Measurements from ENCODE around the gene USP32. TPM values are rescaled to one million over a fixed set of nuclear protein-coding genes. Genes with fewer than 3 reads are reported as not detected.
"Not testable (repeated sequence)": the region's sequence is repeated elsewhere in the genome, so short reads cannot be mapped to it uniquely, and the experiment has no call there.

USP32 gene
- total and polyA plus RNA-seq, 4 donors, result 11.6 to 103 (median 42.9) TPM

- Histone ChIP-seq H3K9ac (ENCODE audit: low read depth in 1 of 2, low read length in 2 of 2) (no peak overlapping the region), H3K4me3 (ENCODE audit: low read depth in 1 of 3, low read length in 3 of 3) (no peak overlapping the region), H3K27ac (ENCODE audit: low read depth in 1 of 2, low read length in 2 of 2) (no peak overlapping the region), H3K36me3 (ENCODE audit: control insufficient read depth in 4 of 4, insufficient read depth in 3 of 4, low read depth in 1 of 4, low read length in 3 of 4) (peaks cover 0 to 6% (median 2%) of the 10 kb centered on the region in 4 donors), H3K9me3 (ENCODE audit: control insufficient read depth in 4 of 4, low read length in 3 of 4) (no peaks in the 10 kb centered on the region), H3K27me3 (ENCODE audit: control insufficient read depth in 4 of 4, insufficient read depth in 4 of 4, low read length in 3 of 4) (no peaks in the 10 kb centered on the region), H3K4me1 (ENCODE audit: control insufficient read depth in 4 of 4, insufficient read depth in 4 of 4, low read length in 3 of 4) (peaks cover 0 to 3% (median 0%) of the 10 kb centered on the region in 4 donors)
- DNase-seq (ENCODE audit: low spot score), result no peak
- TF ChIP-seq ATF3 (IDR thresholded peaks at IDR 0.05) (no peak), MAX (IDR thresholded peaks at IDR 0.05) (no peak), YY1 (IDR thresholded peaks at IDR 0.05) (no peak), RAD21 (IDR thresholded peaks at IDR 0.05) (no peak), FOXA1 (IDR thresholded peaks at IDR 0.05) (no peak), FOXA2 (IDR thresholded peaks at IDR 0.05) (no peak), NR2F2 (IDR thresholded peaks at IDR 0.05) (no peak), EGR1 (IDR thresholded peaks at IDR 0.05; ENCODE audit: low read depth in 2 of 2) (no peak), RXRA (IDR thresholded peaks at IDR 0.05) (no peak), JUND (IDR thresholded peaks at IDR 0.05) (no peak), ZBTB33 (IDR thresholded peaks at IDR 0.05) (no peak), CTCF (IDR thresholded peaks at IDR 0.05; ENCODE audit: low read depth, low read length, missing input control) (no peak), GABPA (IDR thresholded peaks at IDR 0.05 in 1 of 2, conservative IDR thresholded peaks at IDR 0.05 in 1 of 2) (no peak), HNF4G (IDR thresholded peaks at IDR 0.05) (no peak), SP1 (IDR thresholded peaks at IDR 0.05) (no peak), TAF1 (conservative IDR thresholded peaks at IDR 0.05) (no peak), HNF4A (conservative IDR thresholded peaks at IDR 0.05) (no peak)
- 96% methylated on average over 2 of the region's 2 CpGs for WGBS
Measured at GRCh38 chr17:60335289-60335688, 56.6 kb downstream of the USP32 start.

GRCh38 chr17:60333628-60334031 is 58.3 kb downstream of the USP32 start:
- no peak overlapping the region for H3K4me3 ChIP-seq (ENCODE audit: low read depth in 1 of 3, low read length in 3 of 3)
- WGBS, result 74% methylated on average over 2 of the region's 2 CpGs
- TF ChIP-seq JUND (IDR thresholded peaks at IDR 0.05) (no peak), HNF4A (conservative IDR thresholded peaks at IDR 0.05) (no peak), EGR1 (IDR thresholded peaks at IDR 0.05; ENCODE audit: low read depth in 2 of 2) (no peak), GABPA (IDR thresholded peaks at IDR 0.05 in 1 of 2, conservative IDR thresholded peaks at IDR 0.05 in 1 of 2) (no peak), RXRA (IDR thresholded peaks at IDR 0.05) (no peak)
- no peak overlapping the region for H3K27ac ChIP-seq (ENCODE audit: low read depth in 1 of 2, low read length in 2 of 2)
- H3K27me3 ChIP-seq (ENCODE audit: control insufficient read depth in 4 of 4, insufficient read depth in 4 of 4, low read length in 3 of 4), result no peaks in the 10 kb centered on the region
- H3K36me3 ChIP-seq (ENCODE audit: control insufficient read depth in 4 of 4, insufficient read depth in 3 of 4, low read depth in 1 of 4, low read length in 3 of 4), result peaks cover 0 to 6% (median 2%) of the 10 kb centered on the region in 4 donors
- H3K9ac ChIP-seq (ENCODE audit: low read depth in 1 of 2, low read length in 2 of 2), result no peak overlapping the region
- H3K9me3 ChIP-seq (ENCODE audit: control insufficient read depth in 4 of 4, low read length in 3 of 4), result no peaks in the 10 kb centered on the region
- no peak for DNase-seq (ENCODE audit: low spot score)
- peaks cover 0 to 3% (median 0%) of the 10 kb centered on the region in 4 donors for H3K4me1 ChIP-seq (ENCODE audit: control insufficient read depth in 4 of 4, insufficient read depth in 4 of 4, low read length in 3 of 4)

GRCh38 chr17:60333072-60333471 is 58.9 kb downstream of the USP32 start:
- H3K9me3 ChIP-seq (ENCODE audit: control insufficient read depth in 4 of 4, low read length in 3 of 4); H3K4me3 ChIP-seq (ENCODE audit: low read depth in 1 of 3, low read length in 3 of 3); H3K9ac ChIP-seq (ENCODE audit: low read depth in 1 of 2, low read length in 2 of 2); H3K27me3 ChIP-seq (ENCODE audit: control insufficient read depth in 4 of 4, insufficient read depth in 4 of 4, low read length in 3 of 4); H3K27ac ChIP-seq (ENCODE audit: low read depth in 1 of 2, low read length in 2 of 2); DNase-seq (ENCODE audit: low spot score); H3K36me3 ChIP-seq (ENCODE audit: control insufficient read depth in 4 of 4, insufficient read depth in 3 of 4, low read depth in 1 of 4, low read length in 3 of 4); H3K4me1 ChIP-seq (ENCODE audit: control insufficient read depth in 4 of 4, insufficient read depth in 4 of 4, low read length in 3 of 4): not testable (repeated sequence)
- WGBS, result 94% methylated on average over 2 of the region's 2 CpGs
